ENCODE data around the gene CST6. TPM values are rescaled to one million over a fixed set of nuclear protein-coding genes. Genes with fewer than 3 reads are reported as not detected.

Gene CST6
- total and polyA plus RNA-seq, 2 experiments from 2014 or later, result 3.0 to 9.4 TPM

GRCh38 chr11:66015936-66016792 is 4.4 kb downstream of the CST6 start:
- 94% methylated on average over 18 of the region's 18 CpGs for WGBS (ENCODE audit: low lambda C conversion rate, missing lambda C conversion rate)
- no peaks in the 10 kb centered on the region for H3K4me1 ChIP-seq (ENCODE audit: insufficient read depth)
- no peaks in the 10 kb centered on the region for H3K36me3 ChIP-seq (replicated peaks; ENCODE audit: insufficient read depth, low read depth)
- no peak overlapping the region for H3K27ac ChIP-seq
- no peaks in the 10 kb centered on the region for H3K9me2 ChIP-seq (replicated peaks; ENCODE audit: insufficient read depth)
- H3K27me3 ChIP-seq, result peaks cover 14% of the 10 kb centered on the region
- H3K9me3 ChIP-seq (ENCODE audit: low read depth), result no peaks in the 10 kb centered on the region
- TF ChIP-seq CTCF (IDR thresholded peaks at IDR 0.05; ENCODE audit: poor library complexity) (no peak), EZH2phosphoT487 (IDR thresholded peaks at IDR 0.05; ENCODE audit: low read depth, severe bottlenecking, unreplicated experiment) (no peak), EZH2 (IDR thresholded peaks at IDR 0.05; ENCODE audit: borderline replicate concordance) (no peak)
- no peaks in the 10 kb centered on the region for H4K20me1 ChIP-seq (ENCODE audit: insufficient read depth, poor library complexity, severe bottlenecking)
- no peak overlapping the region for H3K4me2 ChIP-seq
- H3K79me2 ChIP-seq, result no peaks in the 10 kb centered on the region
- H2AFZ ChIP-seq, result no peak overlapping the region
- no peak overlapping the region for H3K4me3 ChIP-seq
- no peak for DNase-seq (ENCODE audit: low spot score)

- Histone ChIP-seq H3K9me3 (ENCODE audit: low read depth) (no peaks in the 10 kb centered on the region), H3K4me3 (no peak overlapping the region), H3K79me2 (no peaks in the 10 kb centered on the region), H3K27ac (no peak overlapping the region), H3K4me1 (ENCODE audit: insufficient read depth) (no peaks in the 10 kb centered on the region), H3K36me3 (replicated peaks; ENCODE audit: insufficient read depth, low read depth) (no peaks in the 10 kb centered on the region), H3K27me3 (peaks cover 8% of the 10 kb centered on the region), H2AFZ (no peak overlapping the region), H3K9me2 (replicated peaks; ENCODE audit: insufficient read depth) (no peaks in the 10 kb centered on the region), H4K20me1 (ENCODE audit: insufficient read depth, poor library complexity, severe bottlenecking) (no peaks in the 10 kb centered on the region), H3K4me2 (no peak overlapping the region)
- no peak for DNase-seq (ENCODE audit: low spot score)
- 94% methylated on average over 9 of the region's 10 CpGs for WGBS (ENCODE audit: low lambda C conversion rate, missing lambda C conversion rate)
- TF ChIP-seq CTCF (IDR thresholded peaks at IDR 0.05; ENCODE audit: poor library complexity) (no peak), EZH2 (IDR thresholded peaks at IDR 0.05; ENCODE audit: borderline replicate concordance) (no peak), EZH2phosphoT487 (IDR thresholded peaks at IDR 0.05; ENCODE audit: low read depth, severe bottlenecking, unreplicated experiment) (no peak)
These were observed 5.0 kb downstream of the CST6 start for GRCh38 chr11:66016793-66017177.

GRCh38 chr11:66017321-66017720 is 5.5 kb downstream of the CST6 start:
- no peaks in the 10 kb centered on the region for H3K4me1 ChIP-seq (ENCODE audit: insufficient read depth)
- no peak for DNase-seq (ENCODE audit: low spot score)
- H3K4me3 ChIP-seq, result no peak overlapping the region
- no peaks in the 10 kb centered on the region for H3K9me3 ChIP-seq (ENCODE audit: low read depth)
- H3K27me3 ChIP-seq, result peaks cover 3% of the 10 kb centered on the region
- WGBS (ENCODE audit: low lambda C conversion rate, missing lambda C conversion rate), result 100% methylated on average over 1 of the region's 4 CpGs
- no peak overlapping the region for H3K4me2 ChIP-seq
- no peaks in the 10 kb centered on the region for H3K9me2 ChIP-seq (replicated peaks; ENCODE audit: insufficient read depth)
- no peaks in the 10 kb centered on the region for H3K36me3 ChIP-seq (replicated peaks; ENCODE audit: insufficient read depth, low read depth)
- H4K20me1 ChIP-seq (ENCODE audit: insufficient read depth, poor library complexity, severe bottlenecking), result no peaks in the 10 kb centered on the region
- H3K79me2 ChIP-seq, result no peaks in the 10 kb centered on the region
- no peak overlapping the region for H2AFZ ChIP-seq
- TF ChIP-seq EZH2phosphoT487 (IDR thresholded peaks at IDR 0.05; ENCODE audit: low read depth, severe bottlenecking, unreplicated experiment) (no peak), EZH2 (IDR thresholded peaks at IDR 0.05; ENCODE audit: borderline replicate concordance) (no peak), CTCF (IDR thresholded peaks at IDR 0.05; ENCODE audit: poor library complexity) (no peak)
- no peak overlapping the region for H3K27ac ChIP-seq
